GM19025 (cell line): Measurements from ENCODE around the gene PPARD.
"Not testable (repeated sequence)": the region's sequence is repeated elsewhere in the genome, so short reads cannot be mapped to it uniquely, and the experiment has no call there.

Experiments used
- ATAC-seq: cut with Tn5 transposase; IDR thresholded peaks from one replicate; pipeline ENCODE4 v1.9.1; 2021; ENCODE audit warnings: mild to moderate bottlenecking, low read depth, moderate library complexity; ENCODE audit not compliant: unreplicated experiment

The PPARD gene

DNA sequence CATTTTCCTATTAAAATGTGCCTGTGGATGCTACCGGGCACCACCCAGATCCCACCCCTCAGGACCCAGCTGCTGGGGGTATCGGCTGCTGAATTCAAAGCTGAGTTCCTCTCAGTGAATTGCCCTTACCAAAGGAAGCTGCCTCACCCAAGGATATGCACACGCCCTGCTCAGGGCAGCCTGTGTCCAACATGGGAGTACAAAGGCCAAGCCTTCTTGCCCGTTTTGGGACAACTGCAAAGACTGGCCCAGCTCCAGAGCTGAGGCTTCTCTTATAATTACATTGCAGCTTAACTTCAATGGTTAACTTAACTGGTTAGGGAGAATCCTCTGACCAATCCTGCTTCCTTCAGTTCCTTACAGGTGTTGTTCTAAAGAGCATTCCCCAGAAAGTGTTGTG is 89.9 kb downstream of the PPARD start:
- ATAC-seq, result no peak

DNA sequence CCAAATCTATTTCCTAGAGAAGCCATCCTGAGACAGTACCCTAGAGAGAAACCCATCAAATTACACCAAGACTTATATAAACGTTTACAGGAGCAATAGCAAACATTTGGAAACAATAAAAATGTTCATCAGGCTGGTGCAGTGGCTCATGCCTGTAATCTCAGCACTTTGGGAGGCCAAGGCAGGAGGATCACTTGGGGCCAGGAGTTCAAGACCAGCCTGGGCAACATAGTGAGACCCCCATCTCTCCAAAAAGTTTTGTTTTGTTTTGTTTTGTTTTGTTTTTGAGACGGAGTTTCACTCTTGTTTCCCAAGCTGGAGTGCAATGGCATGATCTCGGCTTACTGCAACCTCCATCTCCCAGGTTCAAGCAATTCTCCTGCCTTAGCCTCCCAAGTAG is 90.3 kb downstream of the PPARD start:
- ATAC-seq, result not testable (repeated sequence)

DNA sequence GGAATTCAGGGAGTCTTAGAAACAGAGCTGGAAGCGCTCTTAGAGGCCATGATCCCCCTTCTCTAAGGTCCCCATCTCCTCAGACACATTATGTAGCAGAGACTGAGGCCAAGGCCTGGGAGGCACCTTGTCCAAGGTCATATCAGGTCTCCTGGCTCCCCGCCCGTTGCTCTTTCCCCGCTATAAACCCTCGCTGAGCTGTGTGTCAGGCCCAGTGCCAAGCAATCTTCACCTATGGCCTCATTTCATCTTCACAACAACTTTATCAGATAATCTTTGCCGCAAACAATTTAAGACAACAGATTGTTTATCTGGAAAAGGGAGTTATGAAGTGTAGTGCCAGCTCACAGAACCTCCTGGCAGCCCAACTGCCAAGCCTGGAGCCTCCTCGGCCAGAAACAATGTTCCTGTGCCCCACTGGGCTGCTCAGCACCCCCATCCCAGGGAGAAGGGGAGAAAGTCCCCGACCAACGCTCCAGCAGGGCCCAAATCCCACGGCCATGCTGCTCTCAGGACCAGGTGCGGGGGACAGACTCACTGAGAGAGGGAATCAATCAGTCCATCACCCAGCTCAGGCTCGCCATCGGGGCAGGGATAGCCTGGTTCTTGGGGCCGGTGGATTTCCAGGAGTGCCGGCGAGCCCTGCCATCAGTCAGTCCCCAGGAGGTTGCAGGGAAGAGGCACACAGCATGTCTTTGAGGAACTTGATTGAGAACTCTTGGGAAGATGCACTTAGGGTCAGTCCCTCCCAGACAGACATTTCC is 92.9 kb downstream of the PPARD start:
- ATAC-seq, result no peak

DNA sequence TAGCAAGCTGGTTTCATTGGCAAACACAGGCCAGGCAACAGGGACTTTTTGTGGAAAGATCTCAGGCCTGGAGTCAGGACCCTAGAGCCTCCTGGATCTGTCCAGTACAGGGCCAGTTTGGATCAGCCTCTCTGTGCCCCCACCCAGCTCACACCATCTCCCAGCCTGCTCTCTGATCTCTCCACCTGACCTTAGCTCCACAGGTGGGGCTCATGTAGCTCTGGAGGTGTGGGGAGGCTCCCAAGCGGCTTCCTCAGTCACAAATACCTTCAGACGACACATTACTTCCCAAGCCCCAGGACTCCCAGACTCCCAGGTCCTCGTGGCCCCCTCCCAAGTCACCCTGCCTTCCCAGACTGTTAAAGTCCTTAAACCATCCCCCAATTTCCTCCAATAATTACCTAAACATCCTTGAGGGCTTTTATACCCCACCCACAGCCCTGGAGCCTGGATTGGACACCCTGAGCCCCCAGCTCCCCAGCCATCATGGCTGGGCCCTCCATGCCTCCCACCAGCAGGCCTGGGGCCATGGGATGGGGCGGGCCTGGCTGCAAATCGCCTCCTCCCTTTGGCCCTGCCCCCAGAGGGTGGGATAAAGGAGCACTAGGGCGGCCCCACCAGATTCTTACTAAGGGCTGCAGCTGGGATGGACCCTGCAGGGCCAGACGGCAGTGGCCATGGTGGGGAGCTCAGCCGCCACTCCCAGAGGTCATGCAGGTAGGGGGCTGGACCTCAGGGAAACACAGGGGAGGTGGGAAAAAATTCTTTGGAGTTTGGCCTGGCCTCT is 93.9 kb downstream of the PPARD start:
- ATAC-seq, result no peak

DNA sequence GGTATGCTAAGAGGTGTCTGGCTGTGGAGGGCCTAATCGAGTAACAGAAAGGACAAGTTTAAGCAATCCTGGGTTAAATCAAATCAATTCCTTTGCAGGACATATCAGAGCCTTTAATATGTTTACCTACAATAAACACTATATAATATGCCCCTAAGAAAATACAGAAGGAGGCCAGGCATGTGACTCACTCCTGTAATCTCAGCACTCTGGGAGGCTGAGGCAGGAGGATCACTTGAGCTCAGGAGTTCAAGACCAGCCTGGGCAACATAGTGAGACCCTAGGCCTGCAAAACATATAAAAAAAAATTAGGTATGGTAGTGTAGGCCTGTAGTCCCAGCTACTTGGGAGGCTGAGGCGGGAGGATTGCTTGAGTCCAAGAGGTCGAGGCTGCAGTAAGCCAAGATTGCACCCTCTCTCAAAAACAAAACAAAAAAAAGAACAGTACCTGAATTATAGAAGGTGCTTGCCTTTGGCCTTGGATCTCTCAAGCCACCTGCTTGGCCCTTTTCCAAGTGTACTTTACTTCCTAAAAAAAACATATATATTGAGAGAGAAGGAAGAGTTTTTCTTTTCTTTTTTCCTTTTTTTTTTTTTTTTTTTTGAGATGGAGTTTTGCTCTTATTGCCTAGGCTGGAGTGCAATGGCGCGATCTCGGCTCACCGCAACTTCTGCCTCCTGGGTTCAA is 96.2 kb downstream of the PPARD start:
- ATAC-seq, result not testable (repeated sequence)

DNA sequence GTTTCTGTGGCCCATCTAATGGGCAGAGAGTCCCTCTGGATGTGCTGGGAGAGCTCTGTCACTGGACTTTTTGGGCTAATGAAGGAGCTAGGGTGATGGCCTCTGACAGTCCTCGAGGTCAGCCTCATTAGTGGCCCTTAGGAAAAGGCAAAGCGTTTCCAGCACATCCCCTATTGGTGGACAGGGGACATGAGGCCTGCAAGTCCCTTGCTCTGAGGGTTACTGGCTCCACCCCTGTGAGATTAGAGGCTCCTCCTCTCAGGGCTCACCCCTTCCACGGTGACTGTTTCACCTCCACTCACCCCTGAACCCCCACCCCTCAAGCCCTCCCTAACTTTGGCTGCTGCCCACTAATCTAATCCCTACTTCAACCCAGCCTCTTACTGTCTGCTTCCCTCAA is 97.0 kb downstream of the PPARD start:
- ATAC-seq, result no peak

DNA sequence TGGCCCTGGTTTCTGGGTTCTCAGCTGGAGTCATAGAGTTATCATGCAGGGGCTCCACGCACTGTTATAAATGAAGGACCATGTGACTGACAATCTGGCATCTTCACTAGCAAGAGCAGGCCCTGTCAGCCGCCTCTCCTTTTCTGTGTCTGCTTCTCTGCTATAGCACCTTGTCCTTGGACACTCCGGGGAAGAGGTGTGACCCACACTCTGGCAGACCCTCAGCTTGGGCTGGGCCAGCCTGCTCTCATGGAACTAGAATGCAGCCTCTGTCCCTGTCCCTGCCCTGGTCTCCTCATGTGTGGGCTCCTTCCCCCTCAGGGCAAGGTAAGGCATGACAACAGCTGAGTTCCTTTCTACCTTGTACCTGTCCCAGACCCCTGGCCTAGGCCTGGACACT is 98.8 kb downstream of the PPARD start:
- ATAC-seq, result no peak

DNA sequence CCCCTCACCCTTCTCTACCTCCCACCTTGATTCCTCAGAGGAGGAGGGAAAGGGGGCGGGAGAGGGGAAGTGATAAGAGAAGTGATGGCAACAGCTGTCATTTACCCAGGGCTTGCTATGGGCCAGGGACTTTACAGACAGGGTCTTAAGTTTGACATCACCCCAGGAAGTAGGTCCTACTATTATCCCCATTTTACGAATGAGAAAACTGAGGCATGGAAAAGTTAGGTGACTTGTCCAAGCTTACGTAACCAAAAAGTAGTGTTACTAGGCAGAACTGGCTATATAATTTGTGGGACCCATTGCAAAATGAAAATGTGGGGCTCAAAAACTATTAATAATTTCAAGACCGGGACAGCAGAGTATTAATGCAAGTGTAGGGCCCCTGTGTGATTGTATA is 99.3 kb downstream of the PPARD start:
- ATAC-seq, result no peak

DNA sequence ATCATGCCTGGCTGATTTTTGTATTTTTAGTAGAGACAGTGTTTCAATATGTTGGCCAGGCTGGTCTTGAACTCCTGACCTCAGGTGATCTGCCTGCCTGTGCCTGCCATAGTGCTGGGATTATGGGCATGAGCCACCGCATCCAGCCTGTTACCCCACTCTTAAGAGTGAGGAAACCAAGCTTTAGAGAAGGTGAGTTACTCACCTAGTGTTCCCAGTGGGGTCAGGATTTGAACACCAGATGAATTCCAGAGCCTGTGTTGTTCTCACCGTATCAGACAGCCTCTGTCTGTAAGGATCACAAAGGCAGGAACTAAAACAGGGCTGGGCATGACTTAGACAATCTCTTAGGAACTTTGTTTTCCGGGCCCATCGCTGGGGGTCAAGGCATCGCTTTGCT is 100.3 kb downstream of the PPARD start:
- ATAC-seq, result no peak

DNA sequence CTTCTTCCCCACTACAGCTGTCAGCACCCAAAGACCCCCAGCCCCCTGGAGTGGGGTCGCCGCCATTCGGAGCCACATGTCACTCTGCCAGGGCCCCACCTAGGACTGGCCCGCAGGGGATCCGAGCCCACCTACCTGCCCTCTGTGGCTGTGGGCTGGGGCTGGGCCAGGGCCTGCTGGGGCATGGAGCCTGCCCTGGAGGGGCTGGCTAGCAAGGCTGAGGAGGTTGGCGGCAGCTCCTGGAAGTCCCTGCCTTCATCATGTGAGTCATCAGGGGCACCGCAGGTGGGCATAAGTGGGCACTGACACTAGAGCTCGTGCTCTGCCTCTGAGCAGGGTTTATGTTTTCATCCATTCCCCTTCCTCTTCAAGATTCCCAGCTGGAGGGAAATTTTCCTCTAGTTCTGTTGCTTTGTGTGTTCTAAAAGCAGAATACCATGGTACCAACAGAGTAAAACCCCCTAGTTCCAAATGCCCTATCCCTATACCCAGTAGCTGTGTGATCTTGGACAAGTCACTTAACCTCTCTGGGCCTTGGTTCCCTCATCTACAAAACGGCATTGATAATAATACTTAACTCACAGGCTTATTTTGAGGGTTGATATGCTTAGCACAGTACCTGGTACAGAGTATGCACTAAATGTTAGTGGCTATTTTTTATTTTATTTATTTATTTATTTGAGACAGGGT is 101.1 kb downstream of the PPARD start:
- ATAC-seq, result no peak

DNA sequence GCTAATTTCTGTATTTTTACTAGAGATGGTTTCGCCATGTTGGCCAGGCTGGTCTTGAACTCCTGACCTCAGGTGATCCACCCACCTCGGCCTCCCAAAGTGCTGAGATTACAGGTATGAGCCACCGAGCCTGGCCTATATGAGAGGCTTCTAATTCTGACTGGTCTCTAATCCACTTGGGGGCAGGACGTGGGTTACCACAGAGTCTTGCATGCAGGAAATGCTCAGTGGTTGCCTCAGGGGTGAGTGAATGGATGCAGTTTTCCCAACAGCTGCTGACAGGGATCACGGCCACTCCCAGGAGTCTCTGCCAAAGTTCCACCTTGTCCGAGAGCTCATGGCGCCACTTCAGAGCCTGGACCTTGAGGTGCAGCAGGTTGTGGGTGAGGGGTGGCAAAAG is 103.3 kb downstream of the PPARD start:
- ATAC-seq, result no peak

DNA sequence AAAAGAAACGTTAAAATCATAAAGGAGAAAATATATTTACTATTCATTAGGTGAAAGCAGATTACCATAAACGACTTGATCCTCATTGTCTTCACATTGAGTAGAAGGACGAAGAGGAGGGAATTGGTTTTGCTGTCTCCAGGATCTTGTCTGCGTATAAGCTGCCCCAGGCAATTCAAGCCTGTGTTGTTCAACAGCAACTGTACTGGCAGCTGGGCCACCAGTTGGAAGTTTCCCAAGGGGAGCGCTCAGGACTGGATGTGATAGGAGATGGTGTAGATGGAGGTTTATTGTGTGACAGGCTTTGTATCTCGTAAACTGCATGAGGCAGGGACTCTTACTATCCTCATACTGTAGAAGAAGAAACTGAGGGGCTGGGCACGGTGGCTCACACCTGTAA is 105.8 kb downstream of the PPARD start:
- ATAC-seq, result no peak

DNA sequence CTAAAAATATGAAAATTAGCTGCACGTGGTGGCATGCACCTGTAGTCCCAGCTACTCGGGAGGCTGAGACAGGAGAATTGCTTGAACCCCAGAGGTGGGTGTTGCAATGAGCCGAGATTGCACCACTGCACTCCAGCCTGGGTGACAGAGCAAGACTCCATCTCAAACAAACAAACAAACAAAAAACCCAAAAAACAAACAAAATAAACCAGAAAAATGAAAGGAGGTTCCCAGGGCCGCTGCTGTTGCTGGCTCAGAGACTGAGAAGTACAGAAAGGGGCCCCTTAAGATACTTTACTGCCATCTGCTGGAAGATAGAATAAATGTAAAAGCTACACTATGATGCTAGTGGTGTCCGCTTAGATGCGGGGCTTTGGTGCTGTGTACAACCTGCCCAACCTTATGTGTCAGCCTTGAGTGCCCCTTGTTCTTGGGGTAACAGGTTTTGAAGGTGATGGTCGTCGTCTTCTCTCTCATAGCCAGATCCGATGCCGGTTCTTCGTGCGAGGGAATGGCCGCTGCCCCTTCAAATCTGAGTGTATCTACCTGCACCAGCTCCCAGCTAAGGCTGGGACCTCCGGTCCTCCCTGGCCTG is 107.0 kb downstream of the PPARD start:
- ATAC-seq, result peak; percentile 32

DNA sequence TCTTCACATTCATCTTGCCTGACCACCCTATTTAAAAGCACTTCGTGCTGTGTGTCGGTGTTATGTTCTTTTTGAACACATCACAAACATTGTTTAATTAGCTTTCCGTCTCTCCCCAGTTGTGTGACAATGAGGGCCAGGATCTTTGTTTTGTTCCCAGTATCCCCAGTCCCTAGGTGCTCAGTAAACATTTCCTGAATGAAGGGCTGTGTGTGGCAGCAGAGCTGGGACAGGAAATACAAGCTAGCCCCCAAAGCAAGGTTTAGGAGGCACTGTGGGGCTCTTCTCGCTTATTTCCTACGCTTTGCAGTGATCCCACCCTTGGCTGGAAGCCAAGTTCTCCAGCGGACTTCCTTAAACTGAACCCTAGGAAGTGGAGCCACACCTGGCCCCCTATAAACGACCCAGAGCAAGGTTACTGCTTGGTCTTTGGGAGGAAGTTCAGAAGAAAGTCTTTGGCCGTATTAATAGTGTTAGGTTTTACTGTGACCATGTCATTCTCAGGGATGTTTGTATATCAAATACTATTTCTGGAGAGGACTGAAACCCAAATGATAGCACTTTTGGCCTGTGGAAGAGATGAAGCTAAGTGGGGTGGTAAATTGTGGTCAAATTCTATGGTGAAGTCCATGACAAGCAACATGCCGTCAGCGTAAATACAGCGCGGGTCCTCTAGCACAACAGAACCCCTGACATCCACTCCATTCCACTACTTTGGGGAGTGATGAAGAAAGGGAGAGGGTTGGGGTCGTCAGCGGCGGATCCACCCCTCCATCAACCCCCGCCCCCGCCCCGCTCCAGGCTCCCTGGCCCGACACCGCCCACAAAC is 109.2 kb downstream of the PPARD start:
- no peak for ATAC-seq

DNA sequence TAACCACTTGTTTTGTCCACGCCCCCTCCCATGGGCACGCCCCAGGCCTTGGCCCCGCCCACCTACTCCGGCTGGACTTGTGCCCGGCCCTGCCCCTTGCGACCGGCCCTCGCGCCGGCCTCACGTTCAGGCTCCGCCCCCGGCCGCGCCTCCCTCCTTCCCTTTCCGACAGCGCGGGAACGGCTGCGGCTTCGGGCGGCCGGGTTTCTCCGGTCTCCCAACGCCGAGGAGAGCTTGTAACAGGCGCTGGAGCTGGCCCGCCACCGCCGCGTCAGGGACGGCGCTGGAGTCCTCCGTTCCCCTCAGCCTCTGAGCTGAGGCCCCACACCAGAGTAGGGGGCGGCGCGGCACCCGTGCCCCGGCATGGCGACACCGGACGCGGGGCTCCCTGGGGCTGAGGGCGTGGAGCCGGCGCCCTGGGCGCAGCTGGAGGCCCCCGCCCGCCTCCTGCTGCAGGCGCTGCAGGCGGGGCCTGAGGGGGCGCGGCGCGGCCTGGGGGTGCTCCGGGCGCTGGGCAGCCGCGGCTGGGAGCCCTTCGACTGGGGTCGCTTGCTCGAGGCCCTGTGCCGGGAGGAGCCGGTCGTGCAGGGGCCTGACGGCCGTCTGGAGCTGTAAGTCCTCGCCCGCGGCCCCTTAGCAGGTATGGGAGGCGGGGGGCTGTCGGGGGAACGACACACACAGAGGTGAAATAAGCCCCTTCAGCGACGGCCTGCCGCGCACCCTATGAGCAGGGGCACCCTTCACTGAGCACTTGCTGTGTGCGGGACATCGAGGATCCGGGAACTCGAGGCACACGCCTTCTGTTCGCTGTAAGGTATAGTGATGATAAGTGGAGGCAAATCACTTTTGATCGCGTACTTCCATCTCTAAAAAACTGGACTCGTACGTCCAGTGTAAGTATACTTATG is 110.1 kb downstream of the PPARD start, which contains the start of gene FANCE:
TSS of gene FANCE (plus strand) at position 156 of the 908 bp plus-strand sequence. CDS start at position 364, 208 bp downstream.
- ATAC-seq, result peak; percentile 90

DNA sequence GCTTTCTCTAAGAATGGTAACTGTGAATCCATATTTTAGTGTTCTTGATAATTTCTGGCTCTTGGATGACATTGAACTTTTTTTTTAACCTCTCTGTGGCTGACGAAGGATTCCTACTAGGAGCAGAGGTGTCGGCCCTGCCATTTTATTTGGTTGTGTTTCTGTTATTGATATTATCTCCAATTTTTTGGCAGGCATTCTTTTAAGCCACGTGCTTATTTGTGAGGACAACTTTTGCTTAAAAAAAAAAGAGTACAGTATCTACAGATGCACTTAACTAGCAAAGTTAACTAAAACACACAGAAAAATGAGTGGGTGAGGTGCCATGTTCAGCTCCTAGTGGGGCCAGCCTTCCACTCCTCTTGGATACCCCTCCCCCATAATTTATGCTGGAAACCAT is 110.9 kb downstream of the PPARD start:
- no peak for ATAC-seq

DNA sequence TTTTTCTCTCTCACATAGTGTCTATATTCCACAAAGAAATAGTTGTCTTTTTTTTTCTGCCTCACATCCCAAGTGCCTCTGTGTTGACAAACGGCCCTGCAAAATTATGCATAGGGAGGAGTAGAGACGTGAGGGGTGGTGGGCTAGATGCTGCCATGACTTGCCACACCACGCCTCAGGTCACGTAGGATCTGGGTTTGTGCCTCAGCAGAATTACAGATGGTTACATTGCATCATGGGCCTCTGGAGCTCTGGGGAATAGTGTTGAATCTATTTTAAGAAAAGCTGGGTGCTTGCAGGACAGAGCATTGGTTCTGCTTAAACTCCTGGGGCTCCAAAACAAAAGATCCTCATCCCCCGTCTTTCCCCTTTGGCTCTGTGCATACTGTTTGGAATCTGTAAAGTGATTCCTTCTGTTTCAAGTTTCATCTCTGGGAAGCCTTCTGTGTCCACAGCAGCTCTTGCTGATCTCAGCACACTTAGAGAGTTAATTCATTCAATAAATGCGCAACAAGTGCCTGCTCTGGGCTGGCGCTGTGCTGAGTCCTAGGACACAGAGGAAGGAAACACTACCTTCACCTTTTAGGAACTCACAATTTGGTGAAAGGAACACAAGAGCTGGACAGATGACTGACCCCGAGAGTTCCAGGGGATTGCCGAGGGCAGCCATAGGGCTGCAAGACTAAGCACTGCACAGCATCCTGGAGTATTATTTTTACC is 112.2 kb downstream of the PPARD start:
- no peak for ATAC-seq

DNA sequence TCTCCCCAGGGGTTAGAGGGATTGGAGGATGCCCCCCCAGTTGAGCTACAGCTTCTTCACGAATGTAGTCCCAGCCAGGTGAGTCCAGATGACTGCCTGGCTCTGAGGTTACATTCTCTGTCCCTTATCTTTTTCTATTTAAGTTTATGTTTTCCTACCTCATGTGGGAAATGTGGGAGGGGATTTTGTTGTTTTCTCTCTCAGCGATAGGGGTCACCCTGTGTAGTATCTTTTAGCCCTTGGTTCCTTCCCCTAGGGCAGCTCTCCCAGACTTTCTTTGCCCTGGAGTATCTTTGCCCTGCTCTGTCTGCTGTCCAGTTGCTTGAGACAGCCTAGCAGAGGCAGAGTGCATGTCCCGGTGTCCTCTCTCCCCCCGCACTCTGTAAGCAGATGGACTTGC is 115.5 kb downstream of the PPARD start:
- ATAC-seq, result no peak
